HepG2 (cell line): ENCODE results near the gene PDIK1L. TPM values are rescaled to one million over a fixed set of nuclear protein-coding genes. Genes with fewer than 3 reads are reported as not detected.
A peak's percentile ranks its signal among the peaks of the same experiment; 100 is the strongest.

Source experiments
- ATAC-seq: fragments of 200-7000 bp; cut with Tn5 transposase; 3 replicates; pipeline ENCODE4 v1.9.1; 2020; ENCODE audit warnings: mild to moderate bottlenecking, moderate library complexity
- BruUV-seq: library from RNA; stranded (reverse); fragments of 400-500 nt; replicated peaks from 2 replicates; lab custom pipeline; 2021; lab: Mats Ljungman, UMichigan
- CTCF ChIA-PET: fragments of 300-600 bp; formaldehyde crosslinking; extraction: SDS; loops from one replicate; lab custom pipeline; 2021; ENCODE audit warnings: low total read pairs, inconsistent platforms, low intra/inter-chr PET ratio; lab: Yijun Ruan, JAX
- POLR2A ChIA-PET: fragments of 350-600 bp; sonication (Branson Sonifier 250); formaldehyde crosslinking; loops from one replicate; lab custom pipeline; 2020; ENCODE audit warnings: antibody characterized with exemption, inconsistent platforms; lab: Yijun Ruan, JAX
- DNase-seq: peaks from one replicate; pipeline ENCODE4 v3.0.0-alpha.2; 2015; ENCODE audit warnings: low spot score
- FAIRE-seq: peaks from 3 replicates; lab custom pipeline; 2011; peaks lifted over from hg19 to GRCh38; lab: Jason Lieb, UNC
- H2AFZ ChIP-seq: one replicate; pipeline ENCODE4 v1.6.1; 2011; ENCODE audit warnings: low read length, inconsistent platforms
- H3K27ac ChIP-seq: fragments of 300-600 bp; 3 replicates; pipeline ENCODE4 v1.8.0; 2011; ENCODE audit warnings: mixed run types, mild to moderate bottlenecking, mixed read lengths, low read length, inconsistent platforms; ENCODE audit not compliant: insufficient read depth; ENCODE audit errors: extremely low read length
- H3K27me3 ChIP-seq, 2 experiments: fragments of 200-600 bp in 1 of 2; 2 replicates in 1 of 2; 3 replicates in 1 of 2; pipeline versions ENCODE4 v1.6.0 to v1.8.0; 2011; ENCODE audit warnings: low read length in 2 of 2, mild to moderate bottlenecking in 2 of 2, moderate library complexity in 2 of 2, inconsistent platforms in 1 of 2; ENCODE audit not compliant: insufficient read depth in 2 of 2, control insufficient read depth in 1 of 2
- H3K36me3 ChIP-seq, 2 experiments: fragments of 200-600 bp in 1 of 2; replicated peaks in 1 of 2; 2 replicates in 1 of 2; 3 replicates in 1 of 2; pipeline versions ENCODE4 v1.5.1 to v1.8.0; 2011; ENCODE audit warnings: low read length in 2 of 2, inconsistent platforms in 1 of 2; ENCODE audit not compliant: insufficient read depth in 2 of 2, control insufficient read depth in 1 of 2
- H3K4me1 ChIP-seq: 2 replicates; pipeline ENCODE4 v1.5.1; 2012; ENCODE audit warnings: low read length, inconsistent platforms; ENCODE audit not compliant: insufficient read depth
- H3K4me2 ChIP-seq: 2 replicates; pipeline ENCODE4 v1.6.0; 2011; ENCODE audit warnings: low read depth, low read length, inconsistent platforms
- H3K4me3 ChIP-seq, 3 experiments: fragments of 200-600 bp in 1 of 3; sonication (generic), shearing (Covaris generic) in 1 of 3; replicated peaks in 1 of 3; 2 replicates each; pipeline ENCODE4 v1.5.1; 2011 to 2016; ENCODE audit warnings: low read length in 3 of 3, inconsistent platforms in 2 of 3, low read depth in 2 of 3, mild to moderate bottlenecking in 2 of 3, control low read depth in 1 of 3, mixed read lengths in 1 of 3; ENCODE audit not compliant: insufficient read depth in 1 of 3
- H3K79me2 ChIP-seq: one replicate; pipeline ENCODE4 v1.6.1; 2011; ENCODE audit warnings: low read length, inconsistent platforms; ENCODE audit not compliant: insufficient read depth
- H3K9ac ChIP-seq: 2 replicates; pipeline ENCODE4 v1.6.0; 2011; ENCODE audit warnings: mild to moderate bottlenecking, low read depth, low read length, inconsistent platforms; ENCODE audit not compliant: insufficient read depth
- H3K9me3 ChIP-seq: 2 replicates; pipeline ENCODE4 v1.5.1; 2012; ENCODE audit warnings: mild to moderate bottlenecking, low read length
- H4K20me1 ChIP-seq: 2 replicates; pipeline ENCODE4 v1.6.0; 2011; ENCODE audit warnings: inconsistent platforms, mild to moderate bottlenecking, low read length, moderate library complexity; ENCODE audit not compliant: insufficient read depth
- FUBP1 ChIP-seq: sonication (generic); formaldehyde crosslinking; IDR thresholded peaks from 2 replicates; pipeline ENCODE4 v1.5.1; 2020; ENCODE audit warnings: missing genetic modification reagents, mild to moderate bottlenecking, borderline replicate concordance
- MTERF4 ChIP-seq: sonication (generic); formaldehyde crosslinking; IDR thresholded peaks from 2 replicates; pipeline ENCODE4 v1.8.0; 2023; ENCODE audit warnings: mild to moderate bottlenecking, missing genetic modification reagents
- NFKB2 ChIP-seq: sonication (generic); formaldehyde crosslinking; IDR thresholded peaks from 2 replicates; pipeline ENCODE4 v1.4.0; 2020; ENCODE audit warnings: missing genetic modification reagents, borderline replicate concordance
- PRDM4 ChIP-seq: sonication (generic); formaldehyde crosslinking; IDR thresholded peaks from 2 replicates; pipeline ENCODE4 v1.9.0; 2021; ENCODE audit warnings: missing genetic modification reagents, borderline replicate concordance
- REL ChIP-seq: sonication (generic); formaldehyde crosslinking; conservative IDR thresholded peaks from 2 replicates; pipeline ENCODE4 v1.8.0; 2022; ENCODE audit warnings: mild to moderate bottlenecking, missing genetic modification reagents, moderate library complexity
- SOX13 ChIP-seq, 3 experiments: fragments of 450-650 bp in 1 of 3; sonication (generic) in 1 of 3; formaldehyde crosslinking in 1 of 3; IDR thresholded peaks in 2 of 3; conservative IDR thresholded peaks in 1 of 3; 2 replicates each; pipeline versions ENCODE4 v1.5.0 to v1.6.1; 2016 to 2020; ENCODE audit warnings: antibody characterized with exemption in 1 of 3, mild to moderate bottlenecking in 1 of 3, missing compliant biosample characterization in 1 of 3, missing genetic modification reagents in 1 of 3, moderate library complexity in 1 of 3
- ZBTB25 ChIP-seq: IDR thresholded peaks from 2 replicates; pipeline ENCODE4 v1.6.1; 2018; ENCODE audit warnings: missing genetic modification reagents
- ZKSCAN1 ChIP-seq: fragments of 150-350 bp; IDR thresholded peaks from 2 replicates; pipeline ENCODE4 v1.6.1; 2014; ENCODE audit warnings: low read length
- ZNF225 ChIP-seq: sonication (generic); formaldehyde crosslinking; IDR thresholded peaks from 2 replicates; pipeline ENCODE4 v1.4.0; 2020; ENCODE audit warnings: mild to moderate bottlenecking, missing genetic modification reagents
- ZNF709 ChIP-seq: sonication (generic); formaldehyde crosslinking; IDR thresholded peaks from 2 replicates; pipeline ENCODE4 v1.5.0; 2020; ENCODE audit warnings: mild to moderate bottlenecking, missing genetic modification reagents
- WGBS: methylation state at CpG from one replicate; pipeline ENCODE4 v1.1.6; 2017; ENCODE audit warnings: low lambda C conversion rate; 5-methylcytosine and 5-hydroxymethylcytosine counted together
- in situ Hi-C: cut with HindIII; loops from 2 replicates; pipeline ENCODE4 v1.10.0; 2017; ENCODE audit warnings: low pct_unique_long_range_greater_than_20kb; ENCODE audit not compliant: extremely low pct_ligation_motif_present
- intact Hi-C: fragments of 100-400 bp; cut with micrococcal nuclease; formaldehyde crosslinking; loops from one replicate; pipeline ENCODE4 v1.10.0; 2022; ENCODE audit not compliant: unreplicated experiment
- polyA plus RNA-seq, 8 experiments: library from polyadenylated mRNA; depleted of rRNA in 3 of 8; stranded (reverse) in 7 of 8; unstranded in 1 of 8; fragments of >200 nt; fragmentation: Illumina TruSeq in 4 of 8; extraction: Trizol in 4 of 8; gene quantifications; 2 replicates each; pipeline versions ENCODE4 v1.2.1 to v1.2.3, GENCODE V29; 2011 to 2016; ENCODE audit warnings: low read depth in 4 of 8, missing spikeins in 1 of 8, mixed read lengths in 1 of 8; ENCODE audit not compliant: insufficient read depth in 1 of 8
- total RNA-seq, 5 experiments: library from RNA; depleted of rRNA; stranded (reverse); fragments of >200 nt; fragmentation: Illumina TruSeq; extraction: Trizol; gene quantifications; 2 replicates each; pipeline ENCODE4 v1.2.3, GENCODE V29; 2016; ENCODE audit warnings: low read depth in 1 of 5

PDIK1L gene
- total and polyA plus RNA-seq, 2 of the 13 experiments (the other 11 are each of a cell fraction or from before 2014, with no cell fraction given): 1.9 to 4.6 TPM

GRCh38 chr1:26124418-26125331 is 13.1 kb downstream of the PDIK1L start:
- intact Hi-C loops: no loop called here
- DNase-seq: no peak
- POLR2A ChIA-PET: no interaction called here

GRCh38 chr1:26125382-26125781 is 13.8 kb downstream of the PDIK1L start:
- DNase-seq (no peak), FAIRE-seq (no peak), ATAC-seq (no peak)
- Histone ChIP-seq H4K20me1 (no peaks in the 10 kb centered on the region), H3K36me3 (peaks cover 0 to 2% of the 10 kb centered on the region in 2 experiments; a peak in 4 of 5 replicates), H3K4me1 (peaks cover 9% of the 10 kb centered on the region; the same call in 1 of the 2 replicates), H3K9ac (no peak overlapping the region), H3K4me2 (no peak overlapping the region), H3K27ac (no peak overlapping the region), H3K4me3 (no peak overlapping the region), H2AFZ (no peak overlapping the region), H3K79me2 (no peaks in the 10 kb centered on the region), H3K9me3 (no peaks in the 10 kb centered on the region), H3K27me3 (no peaks in the 10 kb centered on the region; a peak in 1 of 5 replicates)
- no TSS peak for BruUV-seq
- intact Hi-C loops: no loop called here
- POLR2A ChIA-PET: no interaction called here
- in situ Hi-C loops: no loop called here
- CTCF ChIA-PET: no interaction called here
- TF ChIP-seq REL (CRISPR knock-in tag): no peak
- TF ChIP-seq PRDM4 (CRISPR knock-in tag): no peak
- TF ChIP-seq NFKB2: no peak
- no peak for TF ChIP-seq ZNF709 (CRISPR knock-in tag)
- no peak for TF ChIP-seq ZBTB25 (CRISPR knock-in tag)
- no peak for TF ChIP-seq FUBP1
- TF ChIP-seq ZNF225 (CRISPR knock-in tag): no peak
- TF ChIP-seq MTERF4 (CRISPR knock-in tag): no peak

More at GRCh38 chr1:26124418-26125331, 13.1 kb downstream of the PDIK1L start:
- H3K4me3 ChIP-seq: no peak overlapping the region
- no TSS peak for BruUV-seq
- in situ Hi-C loops: no loop called here
- H3K27me3 ChIP-seq: no peaks in the 10 kb centered on the region; a peak in 1 of 5 replicates
- no peaks in the 10 kb centered on the region for H4K20me1 ChIP-seq
- WGBS: 93% methylated on average over 4 of the region's 4 CpGs
- CTCF ChIA-PET: no interaction called here
- no peak overlapping the region for H3K27ac ChIP-seq
- peaks cover 0 to 2% of the 10 kb centered on the region in 2 experiments; a peak in 4 of 5 replicates for H3K36me3 ChIP-seq
- FAIRE-seq (no peak), ATAC-seq (no peak)
- H3K79me2 ChIP-seq: no peaks in the 10 kb centered on the region
- H2AFZ ChIP-seq: no peak overlapping the region
- H3K4me1 ChIP-seq: peaks cover 9% of the 10 kb centered on the region; the same call in 1 of the 2 replicates
- no peak overlapping the region for H3K9ac ChIP-seq
- no peak overlapping the region for H3K4me2 ChIP-seq
- TF ChIP-seq SOX13 (IDR thresholded peaks at IDR 0.05) (no peak), SOX13 (CRISPR knock-in tag; conservative IDR thresholded peaks at IDR 0.05 in 1 of 2, IDR thresholded peaks at IDR 0.05 in 1 of 2) (no peak), ZKSCAN1 (0 out of 2 replicates have a peak, but pooled peaks have one; percentile 17)
- no peaks in the 10 kb centered on the region for H3K9me3 ChIP-seq
